Endothelial cell of umbilical vein (primary cell): ENCODE data around the gene ATP6V1G3. TPM values are rescaled to one million over a fixed set of nuclear protein-coding genes. Genes with fewer than 3 reads are reported as not detected.

Source experiments
- BruUV-seq: library from RNA; stranded (reverse); fragments of 400-500 nt; replicated peaks from 2 replicates; lab custom pipeline; 2021; lab: Mats Ljungman, UMichigan
- CTCF ChIA-PET: fragments of 300-600, 350-600 bp; sonication (Branson Sonifier 250); formaldehyde crosslinking; loops from one replicate; lab custom pipeline; 2021; ENCODE audit warnings: antibody characterized with exemption, inconsistent platforms; lab: Charles Lee
- POLR2A ChIA-PET: fragments of 300-600, 350-600 bp; sonication (Branson Sonifier 250); formaldehyde crosslinking; loops from one replicate; lab custom pipeline; 2021; ENCODE audit warnings: antibody characterized with exemption, inconsistent platforms; lab: Charles Lee
- DNase-seq: peaks from one replicate; pipeline ENCODE4 v3.0.0-alpha.2; 2011; ENCODE audit warnings: low read depth, low spot score
- FAIRE-seq: peaks from 2 replicates; lab custom pipeline; 2011; peaks lifted over from hg19 to GRCh38; lab: Jason Lieb, UNC
- H2AFZ ChIP-seq: 2 replicates; pipeline ENCODE4 v1.6.0; 2012; ENCODE audit warnings: low read depth, low read length, control low read depth, inconsistent platforms
- H3K27ac ChIP-seq: 2 replicates; pipeline ENCODE4 v1.5.1; 2011; ENCODE audit warnings: low read depth, mild to moderate bottlenecking, control low read depth, low read length, moderate library complexity; ENCODE audit not compliant: insufficient read depth
- H3K27me3 ChIP-seq, 2 experiments: 2 replicates each; pipeline versions ENCODE4 v1.6.0 to v1.6.1; 2011; ENCODE audit warnings: low read length in 2 of 2, mixed read lengths in 1 of 2; ENCODE audit not compliant: control insufficient read depth in 2 of 2, insufficient read depth in 2 of 2
- H3K36me3 ChIP-seq, 2 experiments: 2 replicates in 1 of 2; 3 replicates in 1 of 2; pipeline ENCODE4 v1.5.1; 2011; ENCODE audit warnings: low read length in 2 of 2, mild to moderate bottlenecking in 1 of 2, moderate library complexity in 1 of 2; ENCODE audit not compliant: control insufficient read depth in 2 of 2, insufficient read depth in 2 of 2; ENCODE audit errors: extremely low read depth in 1 of 2
- H3K4me1 ChIP-seq: 3 replicates; pipeline ENCODE4 v1.5.1; 2011; ENCODE audit warnings: mild to moderate bottlenecking, low read length; ENCODE audit not compliant: control insufficient read depth, insufficient read depth; ENCODE audit errors: extremely low read depth
- H3K4me2 ChIP-seq: 2 replicates; pipeline ENCODE4 v1.6.1; 2011; ENCODE audit warnings: low read length, control low read depth, mixed read lengths; ENCODE audit not compliant: insufficient read depth
- H3K4me3 ChIP-seq, 3 experiments: fragments of 200-600 bp in 1 of 3; sonication (generic), shearing (Covaris generic) in 1 of 3; replicated peaks in 1 of 3; 2 replicates each; pipeline ENCODE4 v1.5.1; 2011 to 2016; ENCODE audit warnings: control low read depth in 3 of 3, low read length in 3 of 3, mild to moderate bottlenecking in 2 of 3, inconsistent platforms in 1 of 3, low read depth in 1 of 3, moderate library complexity in 1 of 3; ENCODE audit not compliant: insufficient read depth in 1 of 3
- H3K79me2 ChIP-seq: 2 replicates; pipeline ENCODE4 v1.6.0; 2012; ENCODE audit warnings: low read length, inconsistent platforms; ENCODE audit not compliant: control insufficient read depth, insufficient read depth
- H3K9ac ChIP-seq: replicated peaks from 2 replicates; pipeline ENCODE3; 2011; ENCODE audit warnings: low read length, control low read depth; ENCODE audit not compliant: insufficient read depth; ENCODE audit errors: extremely low read depth
- H3K9me1 ChIP-seq: replicated peaks from 3 replicates; pipeline ENCODE4 v1.6.0; 2011; ENCODE audit warnings: mild to moderate bottlenecking, low read length; ENCODE audit not compliant: control insufficient read depth, insufficient read depth; ENCODE audit errors: extremely low read depth
- H3K9me3 ChIP-seq: replicated peaks from 2 replicates; pipeline ENCODE4 v1.5.1; 2012; ENCODE audit warnings: low read length, inconsistent platforms; ENCODE audit not compliant: control insufficient read depth, insufficient read depth
- H4K20me1 ChIP-seq: replicated peaks from 2 replicates; pipeline ENCODE3; 2011; ENCODE audit warnings: mild to moderate bottlenecking, low read length; ENCODE audit not compliant: control insufficient read depth, insufficient read depth; ENCODE audit errors: extremely low read depth
- CTCF ChIP-seq, 2 donors: IDR thresholded peaks; 1 replicate in 1 of 2; 2 replicates in 1 of 2; pipeline ENCODE4 v1.5.1; 2011; ENCODE audit warnings: low read length in 2 of 2, mild to moderate bottlenecking in 2 of 2, moderate library complexity in 2 of 2, control low read depth in 1 of 2, inconsistent platforms in 1 of 2, low read depth in 1 of 2; ENCODE audit not compliant: insufficient read depth in 1 of 2; ENCODE audit errors: extremely low read depth in 1 of 2
- EZH2 ChIP-seq: IDR thresholded peaks from 2 replicates; pipeline ENCODE4 v1.6.1; 2012; ENCODE audit warnings: borderline replicate concordance, low read depth, mild to moderate bottlenecking, moderate library complexity, low read length, inconsistent platforms; ENCODE audit not compliant: severe bottlenecking
- FOS ChIP-seq: IDR thresholded peaks from 2 replicates; pipeline ENCODE4 v1.6.1; 2011; ENCODE audit warnings: mild to moderate bottlenecking, low read length, moderate library complexity, borderline replicate concordance; ENCODE audit not compliant: insufficient read depth
- GATA2 ChIP-seq: IDR thresholded peaks from 2 replicates; pipeline ENCODE4 v1.7.0; 2011; ENCODE audit warnings: low read depth, mild to moderate bottlenecking, moderate library complexity, mixed read lengths, low read length; ENCODE audit not compliant: insufficient read length, insufficient read depth
- JUN ChIP-seq: IDR thresholded peaks from 2 replicates; pipeline ENCODE4 v1.6.1; 2011; ENCODE audit warnings: borderline replicate concordance, low read depth; ENCODE audit not compliant: insufficient read length, insufficient read depth
- MAX ChIP-seq: IDR thresholded peaks from 2 replicates; pipeline ENCODE4 v1.6.1; 2011; ENCODE audit not compliant: insufficient read depth, insufficient read length
- MYC ChIP-seq: IDR thresholded peaks from one replicate; pipeline ENCODE4 v1.6.1; 2011; ENCODE audit warnings: mild to moderate bottlenecking, low read depth, low read length
- POLR2A ChIP-seq: IDR thresholded peaks from 2 replicates; pipeline ENCODE4 v1.6.1; 2012; ENCODE audit warnings: low read depth, mild to moderate bottlenecking, control low read depth, low read length
- POLR2AphosphoS5 ChIP-seq: IDR thresholded peaks from 2 replicates; pipeline ENCODE4 v1.6.1; 2012; ENCODE audit warnings: low read depth, mild to moderate bottlenecking, control low read depth, low read length, moderate library complexity; ENCODE audit not compliant: insufficient read depth
- dilution Hi-C: fragments of 300-500 bp; cut with MboI; formaldehyde crosslinking; loops from one replicate; pipeline ENCODE4 v1.15.0; 2019; ENCODE audit warnings: low sequenced_read_pairs; ENCODE audit not compliant: extremely low pct_ligation_motif_present
- intact Hi-C: fragments of 100-400 bp; cut with micrococcal nuclease; formaldehyde crosslinking; loops from one replicate; pipeline ENCODE4 v1.10.0; 2022
- polyA plus RNA-seq, 4 experiments: library from polyadenylated mRNA; depleted of rRNA in 3 of 4; stranded (reverse) in 3 of 4; unstranded in 1 of 4; fragments of >200 nt; gene quantifications; 2 replicates each; pipeline versions ENCODE4 v1.2.1 to v1.2.3, GENCODE V29; 2011 to 2012; ENCODE audit warnings: missing spikeins in 1 of 4
- total RNA-seq: library from RNA; stranded (reverse); gene quantifications from 2 replicates; pipeline ENCODE4 v1.2.3, GENCODE V29; 2021

Gene ATP6V1G3
- total and polyA plus RNA-seq, 2 donors (not counting 3 experiments of a cell fraction or from before 2014, with no cell fraction given) = not detected

GRCh38 chr1:198528364-198528763 is 12.1 kb downstream of the ATP6V1G3 start:
- peak; percentile 73 for DNase-seq
- Histone ChIP-seq H3K4me1 (peaks cover 22% of the 10 kb centered on the region), H2AFZ (no peak overlapping the region), H3K4me3 (peak overlapping the region in 1 of 3 experiments; percentile 39), H3K4me2 (peak overlapping the region; percentile 74), H3K36me3 (no peaks in the 10 kb centered on the region), H4K20me1 (no peaks in the 10 kb centered on the region), H3K27ac (no peak overlapping the region), H3K9me1 (no peaks in the 10 kb centered on the region), H3K9me3 (no peaks in the 10 kb centered on the region), H3K79me2 (no peaks in the 10 kb centered on the region), H3K9ac (no peak overlapping the region), H3K27me3 (no peaks in the 10 kb centered on the region)
- intact Hi-C loops (loop anchor here (2.0 kb wide), 1 partner anchor 32 kb away; no protein-coding TSS in a partner anchor), dilution Hi-C loops (no loop called here)
- peak; percentile 75 for FAIRE-seq
- BruUV-seq = no TSS peak
- ChIA-PET CTCF (interaction anchor here (1.3 to 1.6 kb wide), 2 partner anchors 12 to 158 kb away, joined by 4 to 6 read pairs; partner anchors contain the start of gene ATP6V1G3), POLR2A (no interaction called here)
- TF ChIP-seq JUN (peak; percentile 83), MAX (no peak), EZH2 (no peak), MYC (no peak), CTCF (IDR thresholded peaks at IDR 0.05; ENCODE audit: extremely low read depth in 1 of 2, insufficient read depth in 1 of 2, low read depth in 1 of 2, low read length in 2 of 2) (no peak), GATA2 (peak; percentile 39), POLR2AphosphoS5 (no peak), POLR2A (no peak), FOS (peak; percentile 81)
